ENCODE data around the gene DEFB132.
A peak's percentile ranks its signal among the peaks of the same experiment; 100 is the strongest.

DEFB132 gene

GRCh38 chr20:308427-309038, 51.0 kb downstream of the DEFB132 start:
- ATAC-seq = no peak
- TF ChIP-seq TSHZ2 (CRISPR knock-in tag; IDR thresholded peaks at IDR 0.05) (no peak), ISL1 (CRISPR knock-in tag; IDR thresholded peaks at IDR 0.05) (no peak), TCF4 (CRISPR knock-in tag; IDR thresholded peaks at IDR 0.05; ENCODE audit: borderline replicate concordance) (no peak), SNAI2 (CRISPR knock-in tag; IDR thresholded peaks at IDR 0.05) (no peak), ESRRG (CRISPR knock-in tag; IDR thresholded peaks at IDR 0.05) (no peak), ZNF565 (CRISPR knock-in tag; conservative IDR thresholded peaks at IDR 0.05; ENCODE audit: low read depth) (no peak), GLIS3 (CRISPR knock-in tag; IDR thresholded peaks at IDR 0.05) (no peak), ZFP30 (CRISPR knock-in tag; IDR thresholded peaks at IDR 0.05) (no peak), ZFP3 (CRISPR knock-in tag; IDR thresholded peaks at IDR 0.05) (no peak), CSRNP3 (CRISPR knock-in tag; IDR thresholded peaks at IDR 0.05) (no peak), ZC3H10 (CRISPR knock-in tag; IDR thresholded peaks at IDR 0.05) (no peak), CSDC2 (CRISPR knock-in tag; IDR thresholded peaks at IDR 0.05) (no peak)

- ATAC-seq = peak; percentile 51
- no peak for TF ChIP-seq RARB (CRISPR knock-in tag; IDR thresholded peaks at IDR 0.05)
Measured at GRCh38 chr20:309306-309840, 51.8 kb downstream of the DEFB132 start.

- TF ChIP-seq RARB (CRISPR knock-in tag; IDR thresholded peaks at IDR 0.05) (no peak), GLIS3 (CRISPR knock-in tag; IDR thresholded peaks at IDR 0.05) (no peak), BACH2 (CRISPR knock-in tag; IDR thresholded peaks at IDR 0.05; ENCODE audit: borderline replicate concordance) (no peak), ZNF70 (CRISPR knock-in tag; IDR thresholded peaks at IDR 0.05) (no peak), CREB5 (CRISPR knock-in tag; IDR thresholded peaks at IDR 0.05; ENCODE audit: low read depth) (no peak), OSR1 (CRISPR knock-in tag; IDR thresholded peaks at IDR 0.05) (no peak), ZFP3 (CRISPR knock-in tag; IDR thresholded peaks at IDR 0.05) (no peak), TCF4 (CRISPR knock-in tag; IDR thresholded peaks at IDR 0.05; ENCODE audit: borderline replicate concordance) (no peak), PATZ1 (CRISPR knock-in tag; IDR thresholded peaks at IDR 0.05; ENCODE audit: borderline replicate concordance) (no peak), TOX (CRISPR knock-in tag; IDR thresholded peaks at IDR 0.05; ENCODE audit: borderline replicate concordance) (no peak), ISL1 (CRISPR knock-in tag; IDR thresholded peaks at IDR 0.05) (no peak), SNAI2 (CRISPR knock-in tag; IDR thresholded peaks at IDR 0.05) (no peak), PPARA (CRISPR knock-in tag; IDR thresholded peaks at IDR 0.05; ENCODE audit: borderline replicate concordance) (no peak), ZNF8 (CRISPR knock-in tag; IDR thresholded peaks at IDR 0.05) (no peak), ZC3H10 (CRISPR knock-in tag; IDR thresholded peaks at IDR 0.05) (no peak)
- ATAC-seq = peak; percentile 99
Measured at GRCh38 chr20:309841-310644, 52.5 kb downstream of the DEFB132 start.

All from SK-N-SH treated with all-trans-retinoic acid at 6 μM for 48 hours (cell line).